Measurements from ENCODE around the gene GLIPR1. TPM values are rescaled to one million over a fixed set of nuclear protein-coding genes. Genes with fewer than 3 reads are reported as not detected.
A peak's percentile ranks its signal among the peaks of the same experiment; 100 is the strongest.

Gene GLIPR1
- polyA plus RNA-seq, 1 of the 3 experiments (the other 2 are of a cell fraction) = 75.6 TPM

DNA sequence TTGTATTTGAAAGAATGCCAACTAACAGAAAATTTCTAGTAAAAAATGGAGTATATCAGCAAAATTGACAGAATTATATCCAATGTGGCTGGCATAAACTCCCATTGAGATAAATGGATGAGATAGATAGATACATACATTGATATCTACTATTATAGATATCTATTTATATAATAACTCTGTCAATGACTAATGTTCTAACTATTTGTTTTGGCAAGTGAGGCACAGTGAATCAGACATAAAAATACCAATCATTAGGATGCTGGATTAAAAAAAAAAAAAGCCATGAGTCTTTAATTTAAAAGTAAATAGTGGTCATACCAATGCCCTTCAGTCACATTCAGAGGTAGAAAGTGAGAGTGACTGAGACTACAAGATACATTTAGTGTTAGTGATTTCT is 33.7 kb upstream of the GLIPR1 start:
- no peak overlapping the region for H3K4me3 ChIP-seq (ENCODE audit: low read depth in 2 of 2, low read length in 1 of 2)
- peak overlapping the region; percentile 16 to 79; a peak in 3 of 4 replicates for H3K27ac ChIP-seq (ENCODE audit: low read depth in 2 of 2, low read length in 1 of 2)
- ChIA-PET POLR2A (no interaction called here), CTCF (interaction anchor here (1.1 to 1.2 kb wide), 2 partner anchors 14 to 38 kb away, joined by 3 to 4 read pairs; no protein-coding TSS in a partner anchor)
- H2AFZ ChIP-seq (ENCODE audit: low read depth) = no peak overlapping the region
- H3K9ac ChIP-seq = peak overlapping the region; percentile 52
- no peak for DNase-seq
- no peaks in the 10 kb centered on the region for H4K20me1 ChIP-seq (ENCODE audit: insufficient read depth)
- no peaks in the 10 kb centered on the region for H3K27me3 ChIP-seq (ENCODE audit: insufficient read depth)
- H3F3A ChIP-seq (replicated peaks; ENCODE audit: insufficient read depth) = peaks cover 20% of the 10 kb centered on the region
- H3K79me2 ChIP-seq (ENCODE audit: insufficient read depth) = no peaks in the 10 kb centered on the region
- H3K9me2 ChIP-seq = no peaks in the 10 kb centered on the region
- peaks cover 0 to 27% of the 10 kb centered on the region in 2 experiments; a peak in 2 of 4 replicates for H3K4me1 ChIP-seq (ENCODE audit: control insufficient read depth in 1 of 2, insufficient read depth in 2 of 2, low read depth in 1 of 2, low read length in 1 of 2)
- no peaks in the 10 kb centered on the region for H3K36me3 ChIP-seq (replicated peaks in 1 of 2; ENCODE audit: control insufficient read depth in 1 of 2, insufficient read depth in 2 of 2, low read length in 1 of 2)
- H3K9me3 ChIP-seq = no peaks in the 10 kb centered on the region
- H3K4me2 ChIP-seq = 0 out of 2 replicates have a peak overlapping the region, but pooled peaks have one; percentile 37
- TF ChIP-seq USF2 (IDR thresholded peaks at IDR 0.05; ENCODE audit: borderline replicate concordance, low read depth, low read length) (no peak), FOXM1 (IDR thresholded peaks at IDR 0.05; ENCODE audit: low read depth) (peak; percentile 90), FOSL2 (IDR thresholded peaks at IDR 0.05; ENCODE audit: borderline replicate concordance, low read depth) (peak; percentile 84), GABPA (IDR thresholded peaks at IDR 0.05; ENCODE audit: low read depth) (no peak), RXRA (IDR thresholded peaks at IDR 0.05; ENCODE audit: borderline replicate concordance, low read depth) (no peak), ZBTB33 (IDR thresholded peaks at IDR 0.05; ENCODE audit: borderline replicate concordance, low read depth) (peak; percentile 64; the same call in 1 of the 2 replicates), MXI1 (IDR thresholded peaks at IDR 0.05; ENCODE audit: low read depth, low read length) (no peak), NFIC (IDR thresholded peaks at IDR 0.05; ENCODE audit: borderline replicate concordance) (peak; percentile 93), EZH2phosphoT487 (IDR thresholded peaks at IDR 0.05; ENCODE audit: borderline replicate concordance, low read depth) (no peak; the same call in 1 of the 2 replicates), CHD2 (IDR thresholded peaks at IDR 0.05; ENCODE audit: low read length, partially characterized antibody) (no peak), RCOR1 (IDR thresholded peaks at IDR 0.05; ENCODE audit: low read length) (no peak), TAF1 (IDR thresholded peaks at IDR 0.05; ENCODE audit: borderline replicate concordance, low read depth, low read length) (no peak), GATA2 (CRISPR knock-in tag; IDR thresholded peaks at IDR 0.05) (no peak), EP300 (IDR thresholded peaks at IDR 0.05; ENCODE audit: borderline replicate concordance in 1 of 2, low read depth in 1 of 2, low read length in 1 of 2) (peak in 1 of 2 experiments; percentile 93; a peak in 2 of 4 replicates), RAD21 (IDR thresholded peaks at IDR 0.05; ENCODE audit: low read length) (no peak), CTCF (IDR thresholded peaks at IDR 0.05) (no peak), YY1 (IDR thresholded peaks at IDR 0.05; ENCODE audit: low read depth) (no peak; the same call in 1 of the 2 replicates), POLR2AphosphoS5 (IDR thresholded peaks at IDR 0.05; ENCODE audit: low read depth, low read length) (peak; percentile 43; the same call in 1 of the 2 replicates), MAX (IDR thresholded peaks at IDR 0.05; ENCODE audit: low read depth) (no peak), JUND (IDR thresholded peaks at IDR 0.05) (peak; percentile 93), ELF1 (IDR thresholded peaks at IDR 0.05) (no peak), USF1 (IDR thresholded peaks at IDR 0.05; ENCODE audit: borderline replicate concordance, low read depth) (no peak), TCF12 (IDR thresholded peaks at IDR 0.05) (peak; percentile 93), NRF1 (IDR thresholded peaks at IDR 0.05; ENCODE audit: low read depth, low read length) (no peak), SMC3 (IDR thresholded peaks at IDR 0.05; ENCODE audit: low read depth, low read length) (no peak), RFX5 (IDR thresholded peaks at IDR 0.05; ENCODE audit: low read length) (no peak), MEF2A (IDR thresholded peaks at IDR 0.05; ENCODE audit: borderline replicate concordance, low read depth) (peak; percentile 87)
- TF ChIP-seq, protein P1, sequence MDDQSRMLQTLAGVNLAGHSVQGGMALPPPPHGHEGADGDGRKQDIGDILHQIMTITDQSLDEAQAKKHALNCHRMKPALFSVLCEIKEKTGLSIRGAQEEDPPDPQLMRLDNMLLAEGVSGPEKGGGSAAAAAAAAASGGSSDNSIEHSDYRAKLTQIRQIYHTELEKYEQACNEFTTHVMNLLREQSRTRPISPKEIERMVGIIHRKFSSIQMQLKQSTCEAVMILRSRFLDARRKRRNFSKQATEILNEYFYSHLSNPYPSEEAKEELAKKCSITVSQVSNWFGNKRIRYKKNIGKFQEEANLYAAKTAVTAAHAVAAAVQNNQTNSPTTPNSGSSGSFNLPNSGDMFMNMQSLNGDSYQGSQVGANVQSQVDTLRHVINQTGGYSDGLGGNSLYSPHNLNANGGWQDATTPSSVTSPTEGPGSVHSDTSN (IDR thresholded peaks at IDR 0.05) = peak; percentile 94
- TF ChIP-seq, protein P2, sequence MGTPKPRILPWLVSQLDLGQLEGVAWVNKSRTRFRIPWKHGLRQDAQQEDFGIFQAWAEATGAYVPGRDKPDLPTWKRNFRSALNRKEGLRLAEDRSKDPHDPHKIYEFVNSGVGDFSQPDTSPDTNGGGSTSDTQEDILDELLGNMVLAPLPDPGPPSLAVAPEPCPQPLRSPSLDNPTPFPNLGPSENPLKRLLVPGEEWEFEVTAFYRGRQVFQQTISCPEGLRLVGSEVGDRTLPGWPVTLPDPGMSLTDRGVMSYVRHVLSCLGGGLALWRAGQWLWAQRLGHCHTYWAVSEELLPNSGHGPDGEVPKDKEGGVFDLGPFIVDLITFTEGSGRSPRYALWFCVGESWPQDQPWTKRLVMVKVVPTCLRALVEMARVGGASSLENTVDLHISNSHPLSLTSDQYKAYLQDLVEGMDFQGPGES (IDR thresholded peaks at IDR 0.05; ENCODE audit: low read depth, low read length) = no peak

Measured in SK-N-SH (cell line).